GM12872 (cell line): ENCODE results near the gene SPATA9.

Experiments
- TF ChIP-seq, protein P1 (sequence below): IDR thresholded peaks from 3 replicates; pipeline ENCODE4 v1.5.1; 2011; ENCODE audit warnings: low read depth, mild to moderate bottlenecking, low read length, moderate library complexity; ENCODE audit not compliant: insufficient read depth

The SPATA9 gene

DNA sequence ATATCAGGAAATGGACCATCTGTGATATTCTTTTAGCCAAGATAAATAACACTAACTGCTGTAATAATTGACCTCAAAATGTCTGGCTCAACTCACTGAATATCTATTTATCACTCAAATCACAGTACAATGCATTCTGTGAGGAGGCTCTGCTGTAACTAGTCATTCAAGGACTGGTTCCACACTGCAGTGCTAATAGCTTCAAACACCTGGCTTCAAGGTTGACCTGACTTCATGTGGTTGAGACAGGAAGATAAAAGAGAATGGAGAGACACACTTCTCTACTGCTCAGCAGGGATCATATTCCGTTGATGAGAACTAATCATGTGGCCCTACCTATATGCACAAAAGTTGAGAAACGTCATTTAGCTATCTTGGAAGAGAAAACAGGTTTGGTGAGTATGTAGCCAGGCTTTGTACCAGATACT lies 45.0 kb upstream of the SPATA9 start:
- TF ChIP-seq, protein P1, sequence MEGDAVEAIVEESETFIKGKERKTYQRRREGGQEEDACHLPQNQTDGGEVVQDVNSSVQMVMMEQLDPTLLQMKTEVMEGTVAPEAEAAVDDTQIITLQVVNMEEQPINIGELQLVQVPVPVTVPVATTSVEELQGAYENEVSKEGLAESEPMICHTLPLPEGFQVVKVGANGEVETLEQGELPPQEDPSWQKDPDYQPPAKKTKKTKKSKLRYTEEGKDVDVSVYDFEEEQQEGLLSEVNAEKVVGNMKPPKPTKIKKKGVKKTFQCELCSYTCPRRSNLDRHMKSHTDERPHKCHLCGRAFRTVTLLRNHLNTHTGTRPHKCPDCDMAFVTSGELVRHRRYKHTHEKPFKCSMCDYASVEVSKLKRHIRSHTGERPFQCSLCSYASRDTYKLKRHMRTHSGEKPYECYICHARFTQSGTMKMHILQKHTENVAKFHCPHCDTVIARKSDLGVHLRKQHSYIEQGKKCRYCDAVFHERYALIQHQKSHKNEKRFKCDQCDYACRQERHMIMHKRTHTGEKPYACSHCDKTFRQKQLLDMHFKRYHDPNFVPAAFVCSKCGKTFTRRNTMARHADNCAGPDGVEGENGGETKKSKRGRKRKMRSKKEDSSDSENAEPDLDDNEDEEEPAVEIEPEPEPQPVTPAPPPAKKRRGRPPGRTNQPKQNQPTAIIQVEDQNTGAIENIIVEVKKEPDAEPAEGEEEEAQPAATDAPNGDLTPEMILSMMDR, result no peak

DNA sequence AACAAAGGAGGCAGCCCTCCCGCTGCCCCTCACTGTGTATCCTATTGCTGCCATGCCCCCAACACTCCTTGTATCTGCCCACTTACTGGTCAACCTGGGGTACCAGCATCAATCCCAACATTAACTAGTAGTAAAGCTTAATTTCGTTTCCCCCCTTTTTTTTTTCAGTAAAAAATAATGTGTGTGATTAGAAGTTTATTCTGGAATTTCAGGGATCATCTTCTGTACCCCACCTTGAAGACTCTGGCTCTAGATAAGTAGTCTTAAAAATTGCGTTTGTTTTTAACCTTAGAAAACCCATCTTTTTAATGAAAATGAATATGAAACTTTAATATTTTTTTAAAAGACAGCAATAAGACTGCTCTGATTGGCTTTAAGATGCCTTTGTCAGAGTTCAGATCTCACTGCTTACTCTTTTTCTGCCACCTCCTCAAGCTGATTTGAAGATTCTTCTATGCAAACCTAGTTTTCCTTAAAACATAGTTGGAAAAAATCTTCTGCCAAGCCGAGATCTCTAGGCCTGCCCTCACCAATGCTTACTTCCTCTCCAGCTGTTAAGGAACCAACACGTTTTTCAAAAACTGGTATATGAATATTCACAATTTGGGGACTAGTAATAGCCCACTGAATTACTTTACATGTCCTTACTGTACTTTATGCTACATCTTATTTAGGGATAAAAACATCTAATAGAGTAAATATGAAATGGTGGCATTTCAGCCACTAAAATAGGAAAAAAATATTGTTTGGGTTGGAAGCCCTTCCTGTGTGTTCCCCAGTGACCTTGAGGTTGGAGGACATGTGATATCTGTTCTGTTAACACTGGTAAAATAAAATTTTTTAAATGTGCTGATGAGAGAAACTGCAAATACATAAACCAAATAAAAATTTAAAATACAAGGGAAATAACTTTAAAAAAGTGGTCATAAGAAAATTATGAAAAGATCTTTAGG lies 44.3 kb upstream of the SPATA9 start:
- TF ChIP-seq, protein P1, result no peak

DNA sequence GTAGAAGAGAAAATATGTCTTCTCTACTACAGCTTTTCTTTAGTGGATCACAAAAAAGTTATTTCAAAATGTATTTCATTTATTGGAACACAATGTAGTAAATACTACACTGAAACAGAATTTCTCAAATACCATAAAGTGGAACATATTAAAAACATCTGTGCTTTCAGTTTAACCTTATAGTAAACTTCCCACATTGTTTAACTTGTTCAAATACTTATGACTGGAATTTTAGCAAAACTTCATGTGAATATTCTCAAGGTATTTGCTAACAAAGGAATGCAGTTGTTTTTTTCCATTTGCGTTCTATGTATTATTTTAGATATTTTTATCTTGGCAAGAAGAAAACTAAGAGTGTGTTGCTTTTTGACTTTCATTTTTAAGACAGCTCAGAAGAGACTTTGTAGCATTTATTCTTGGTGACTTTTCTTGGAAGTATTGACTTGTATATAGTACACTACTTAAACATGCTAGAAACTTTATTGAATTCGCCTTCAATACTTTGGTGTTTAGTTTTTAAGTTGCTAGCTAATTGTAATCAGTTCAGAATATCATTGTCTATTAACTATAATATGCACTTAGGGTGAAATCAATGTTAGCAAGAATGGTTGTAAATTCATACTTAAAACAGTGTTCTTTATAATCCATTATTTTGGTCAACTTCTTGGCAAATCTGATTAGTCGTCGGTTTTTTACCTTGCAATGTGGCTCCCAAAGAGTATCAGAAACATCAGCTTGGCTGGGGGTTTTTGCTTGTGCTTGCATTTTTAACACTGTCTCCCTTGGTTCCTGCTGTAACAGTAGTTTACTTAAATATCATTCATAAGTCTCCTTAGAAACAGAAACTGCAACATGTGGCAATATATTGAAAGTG lies 43.4 kb upstream of the SPATA9 start:
- TF ChIP-seq, protein P1, result no peak

DNA sequence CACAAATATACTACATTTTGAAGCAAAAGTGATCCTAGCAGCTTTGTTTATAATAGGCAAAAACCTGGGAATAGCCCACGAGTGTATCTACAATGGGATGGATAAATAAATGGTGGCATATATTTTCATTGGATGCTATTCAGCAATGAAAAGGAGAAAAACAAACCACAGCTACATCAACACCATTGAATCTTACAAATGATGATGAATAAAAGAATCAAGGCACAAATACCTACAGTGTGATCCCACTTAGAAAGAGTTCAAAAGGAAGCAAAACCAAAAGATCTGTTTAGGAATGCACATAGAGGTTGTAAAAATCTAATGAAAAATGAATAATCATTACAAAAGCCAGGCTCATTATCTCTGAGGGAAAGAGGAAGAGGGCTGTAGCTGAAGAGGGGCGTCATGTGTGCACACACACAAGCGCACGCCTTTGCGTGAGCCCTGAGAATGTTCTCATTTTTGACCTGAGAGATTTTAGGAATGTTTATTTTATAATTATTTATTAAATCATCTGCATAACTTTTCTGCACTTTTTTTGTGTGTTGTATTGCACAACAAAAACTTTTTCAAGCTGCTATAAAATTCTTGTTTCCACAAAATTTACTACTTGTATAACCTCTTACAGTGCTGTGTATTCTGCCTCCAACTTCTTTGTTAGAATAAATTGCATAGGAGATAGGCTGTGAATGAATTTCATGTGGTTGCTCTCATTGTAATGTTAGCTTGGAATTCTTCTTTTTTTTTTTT lies 42.5 kb upstream of the SPATA9 start:
- TF ChIP-seq, protein P1, result no peak

DNA sequence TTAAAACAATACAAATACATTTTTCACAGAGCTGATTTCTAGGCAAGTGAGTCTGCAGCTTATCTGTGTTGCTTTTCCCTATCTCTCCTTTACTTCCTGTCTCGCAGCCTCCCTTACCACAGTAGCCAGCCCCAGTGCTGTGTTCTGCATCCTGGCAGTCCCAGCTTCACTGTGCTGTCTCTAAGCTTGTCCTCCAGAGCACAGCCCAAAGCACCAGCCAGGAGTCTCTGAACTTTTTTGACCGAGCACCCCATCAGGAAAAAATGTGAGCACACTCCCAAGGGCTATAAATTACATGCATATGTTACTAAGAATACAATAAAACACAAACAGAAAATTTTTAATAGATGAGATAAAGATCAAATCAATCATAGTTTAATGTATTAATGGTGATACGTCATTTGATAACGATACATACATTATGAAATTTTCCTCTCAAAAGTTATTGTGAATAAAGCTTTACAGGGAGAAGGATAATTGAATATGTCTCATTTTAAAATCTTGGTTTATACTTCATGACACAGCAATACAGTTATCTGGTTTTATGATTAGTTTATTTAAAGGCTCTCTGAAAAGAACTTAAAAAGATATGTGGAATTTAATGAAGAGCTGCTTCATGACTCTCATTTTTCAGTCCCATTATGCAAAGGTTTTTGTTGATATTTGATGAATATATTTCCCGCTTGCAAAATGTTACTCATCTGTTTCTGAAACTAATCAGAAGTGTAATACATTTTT lies 41.0 kb upstream of the SPATA9 start:
- TF ChIP-seq, protein P1, result no peak

DNA sequence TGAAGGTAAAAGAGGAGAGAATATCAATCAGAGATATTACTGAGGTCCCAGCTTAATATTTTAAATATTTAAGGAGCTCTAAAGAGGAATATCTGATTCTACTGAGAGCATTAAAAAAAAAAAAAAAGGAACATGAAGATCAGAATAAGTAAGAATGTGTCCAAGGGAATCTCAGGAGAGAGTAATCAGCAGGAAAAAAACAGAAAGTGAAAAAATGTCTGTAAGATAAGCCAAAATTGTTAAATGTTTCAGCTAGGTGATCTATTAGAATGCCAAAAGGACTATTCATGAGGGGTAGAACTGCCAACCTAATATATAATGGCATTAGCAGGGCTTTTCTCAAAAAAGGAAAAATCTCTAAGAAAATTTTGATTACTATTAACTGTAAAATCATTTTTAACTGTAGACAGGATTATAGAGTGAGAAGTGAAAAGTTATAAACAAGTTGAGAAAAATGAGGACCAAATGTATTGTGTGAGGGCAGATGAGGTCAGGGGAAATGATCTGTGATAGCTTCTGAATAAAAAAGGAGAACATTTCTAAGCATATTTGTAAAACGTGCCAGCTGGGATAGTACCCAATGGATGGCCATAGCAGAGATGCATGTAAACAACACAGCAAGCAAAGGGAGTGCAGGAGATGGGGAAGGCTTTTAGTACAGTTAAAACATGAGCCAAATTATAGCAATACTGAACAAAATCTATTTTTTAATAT lies 38.9 kb upstream of the SPATA9 start:
- TF ChIP-seq, protein P1, result no peak
